GM12865 (cell line): ENCODE measurements around the gene TMEM132C.
A peak's percentile ranks its signal among the peaks of the same experiment; 100 is the strongest.

ENCODE experiments used
- DNase-seq: peaks from one replicate; pipeline ENCODE4 v3.0.0; 2010; ENCODE audit warnings: low read depth
- H3K4me3 ChIP-seq: 2 replicates; pipeline ENCODE4 v1.5.1; 2011; ENCODE audit warnings: mild to moderate bottlenecking, low read depth, low read length, control low read depth
- CTCF ChIP-seq: IDR thresholded peaks from 2 replicates; pipeline ENCODE4 v1.5.1; 2011; ENCODE audit warnings: low read length, control low read depth, low read depth, inconsistent platforms; ENCODE audit not compliant: insufficient read depth; ENCODE audit errors: missing control alignments

Gene TMEM132C

GRCh38 chr12:128698301-128698972, 431.5 kb downstream of the TMEM132C start:
- TF ChIP-seq CTCF: no peak
- no peak overlapping the region for H3K4me3 ChIP-seq

DNA sequence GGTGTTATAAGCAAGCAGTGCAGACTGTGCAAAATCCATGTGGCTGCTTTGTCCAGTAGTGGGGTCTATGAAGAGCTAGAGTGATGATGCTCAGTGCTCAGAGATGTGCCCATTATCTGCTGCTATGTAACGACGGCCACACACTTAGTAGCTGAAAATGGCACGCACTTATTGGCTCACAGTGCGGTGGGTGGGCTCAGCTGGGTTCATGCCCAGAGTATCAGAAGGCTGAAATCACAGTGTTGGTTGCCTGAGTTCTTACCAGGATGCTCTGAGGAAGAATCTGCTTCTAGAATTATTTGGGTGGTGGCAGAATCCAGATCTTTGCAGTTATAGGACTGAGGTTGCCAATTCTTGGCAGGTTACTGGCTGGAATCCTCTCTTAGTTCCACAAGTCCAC, 432.1 kb downstream of the TMEM132C start:
- H3K4me3 ChIP-seq: no peak overlapping the region
- DNase-seq: no peak
- TF ChIP-seq CTCF: no peak

More at GRCh38 chr12:128698301-128698972, 431.5 kb downstream of the TMEM132C start:
- no peak for DNase-seq

DNA sequence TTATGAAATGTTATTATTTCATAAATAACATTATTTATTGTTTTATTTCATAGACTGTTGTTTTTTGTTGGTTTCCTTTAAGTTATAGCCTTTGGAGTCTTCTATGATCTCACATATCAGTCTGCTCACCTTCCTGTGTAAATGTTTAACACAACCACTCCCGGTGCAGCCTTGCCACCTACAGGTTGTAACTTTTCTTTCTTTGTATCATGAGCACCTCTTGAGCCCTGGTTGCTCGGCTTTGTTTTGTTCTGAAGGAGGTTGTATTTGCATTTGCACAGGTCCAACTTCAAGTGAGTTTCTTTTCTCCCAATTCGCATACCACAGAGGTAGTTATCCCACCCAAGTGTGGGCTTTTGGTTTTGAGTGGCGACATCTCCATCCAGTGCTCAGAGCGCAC, 435.4 kb downstream of the TMEM132C start:
- TF ChIP-seq CTCF: no peak
- no peak for DNase-seq
- no peak overlapping the region for H3K4me3 ChIP-seq

DNA sequence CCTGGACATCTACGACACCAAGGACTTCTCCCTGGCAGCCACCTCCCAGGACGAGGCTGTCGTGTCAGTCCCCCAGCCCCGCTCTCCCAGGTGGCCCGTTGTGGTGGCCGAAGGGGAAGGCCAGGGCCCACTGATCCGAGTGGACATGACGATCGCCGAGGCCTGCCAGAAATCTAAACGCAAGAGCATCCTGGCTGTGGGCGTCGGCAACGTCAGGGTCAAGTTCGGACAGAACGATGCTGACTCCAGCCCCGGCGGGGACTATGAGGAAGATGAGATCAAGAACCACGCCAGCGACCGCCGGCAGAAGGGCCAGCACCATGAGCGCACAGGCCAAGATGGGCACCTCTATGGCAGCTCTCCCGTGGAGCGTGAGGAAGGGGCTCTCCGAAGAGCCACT, 438.2 kb downstream of the TMEM132C start:
- H3K4me3 ChIP-seq: no peak overlapping the region
- TF ChIP-seq CTCF: no peak
- no peak for DNase-seq

GRCh38 chr12:128707488-128707887, 440.5 kb downstream of the TMEM132C start:
- H3K4me3 ChIP-seq: no peak overlapping the region
- TF ChIP-seq CTCF: peak; percentile 8
- DNase-seq: no peak

DNA sequence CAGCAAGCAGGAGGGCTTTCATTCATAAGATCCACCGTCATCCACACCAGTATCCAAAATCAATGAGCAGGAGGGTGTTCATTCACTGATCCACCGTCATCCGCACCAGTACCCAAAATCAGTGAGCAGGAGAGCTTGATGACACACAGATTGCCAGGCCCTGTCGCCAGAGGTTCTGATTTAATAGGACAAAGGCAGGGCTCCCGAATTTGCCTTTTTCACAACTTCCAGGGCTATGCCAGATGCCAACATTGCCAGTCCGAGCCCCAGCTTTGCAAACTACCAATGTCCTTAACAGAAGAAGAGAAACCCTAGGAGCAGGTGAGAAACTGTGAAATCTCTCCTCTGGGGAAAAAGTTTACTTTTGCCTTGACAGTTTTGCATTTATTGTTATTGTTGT, 441.8 kb downstream of the TMEM132C start:
- no peak overlapping the region for H3K4me3 ChIP-seq
- TF ChIP-seq CTCF: no peak
- DNase-seq: no peak

- no peak for DNase-seq
- H3K4me3 ChIP-seq: no peak overlapping the region
- TF ChIP-seq CTCF: no peak
These were observed 442.7 kb downstream of the TMEM132C start for GRCh38 chr12:128709660-128710059.
